HPDE6-E6E7 (cell line): ENCODE results near the gene UBAC1.
"Not testable (repeated sequence)": the region's sequence is repeated elsewhere in the genome, so short reads cannot be mapped to it uniquely, and the experiment has no call there.

Experiments used
- DNase-seq: peaks from one replicate; pipeline ENCODE4 v3.0.0; 2011; ENCODE audit warnings: missing footprints; ENCODE audit errors: extremely low spot score

Gene UBAC1

GRCh38 chr9:135978642-135979546, 17.7 kb upstream of the UBAC1 start:
- no peak for DNase-seq

DNA sequence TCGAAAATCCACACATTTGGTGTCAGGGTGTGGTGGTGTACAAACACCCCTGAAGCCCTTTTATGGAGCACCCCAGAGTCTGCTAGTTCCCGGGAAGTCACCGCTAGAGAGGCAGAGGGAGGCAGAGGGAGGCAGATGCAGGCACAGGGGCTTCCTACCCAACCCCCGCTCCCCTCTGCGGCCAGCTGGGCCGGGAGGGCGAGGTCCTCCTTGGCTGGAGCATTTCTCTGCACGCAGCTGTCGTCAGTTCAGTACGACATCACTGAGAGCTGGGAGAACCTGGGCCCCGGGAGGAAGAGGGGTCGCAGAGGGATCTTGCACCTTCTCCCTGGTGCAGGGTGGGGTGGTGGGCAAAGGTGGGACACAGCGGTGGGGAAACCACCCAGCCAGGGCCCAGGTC, 15.8 kb upstream of the UBAC1 start:
- no peak for DNase-seq

GRCh38 chr9:135976531-135976930, 15.4 kb upstream of the UBAC1 start:
- DNase-seq: no peak

- DNase-seq: no peak
Observed at GRCh38 chr9:135975834-135976233, 14.7 kb upstream of the UBAC1 start.

- no peak for DNase-seq
Observed at GRCh38 chr9:135974220-135974573, 13.0 kb upstream of the UBAC1 start.

DNA sequence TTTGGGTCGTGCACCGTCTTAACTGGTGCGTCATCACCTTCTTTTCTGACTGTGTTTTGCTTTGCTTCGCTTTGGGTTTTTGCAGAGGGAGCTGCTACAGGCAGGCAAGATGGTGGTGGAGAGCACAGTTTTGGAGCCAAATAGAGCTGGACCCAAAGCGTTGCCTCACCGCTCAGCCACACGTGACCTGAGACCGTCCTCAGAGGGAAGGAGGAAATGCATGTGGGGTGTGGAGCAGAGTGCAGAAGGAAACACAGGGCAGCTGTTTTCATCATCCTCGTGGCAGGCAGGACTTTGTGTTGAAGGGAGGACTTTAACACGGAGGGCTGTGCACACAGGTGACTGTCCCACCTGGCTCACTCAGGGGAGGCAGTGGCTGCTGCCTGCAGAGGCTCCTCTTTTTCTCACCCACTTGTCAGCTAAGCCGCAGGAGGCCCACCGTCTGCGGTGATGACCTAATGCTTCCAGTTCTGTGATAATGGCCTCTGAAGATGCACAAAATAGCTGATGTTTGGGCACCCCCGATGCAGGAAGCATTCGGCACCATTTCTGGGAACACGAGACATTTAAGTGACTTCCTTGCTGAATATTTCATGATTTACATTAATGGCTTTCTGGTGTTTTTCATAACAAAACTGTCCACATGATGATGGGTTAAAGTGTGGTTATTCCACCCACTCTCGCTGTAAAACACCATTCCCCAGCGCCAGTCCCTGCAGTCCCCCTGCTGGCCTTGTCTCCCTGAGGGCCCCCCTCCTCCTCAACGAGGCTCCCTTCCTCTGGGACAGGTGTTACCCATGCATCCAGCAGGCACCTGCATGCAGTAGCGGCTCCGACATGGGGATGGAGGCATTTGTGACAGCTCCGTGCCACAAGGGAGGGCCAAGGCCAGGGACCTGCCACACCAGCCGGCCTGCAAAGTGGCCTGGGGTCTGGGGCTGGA, 12.4 kb upstream of the UBAC1 start:
- no peak for DNase-seq

- peak; percentile 71 for DNase-seq
Observed at GRCh38 chr9:135971892-135972291, 10.7 kb upstream of the UBAC1 start.

- no peak for DNase-seq
Observed at GRCh38 chr9:135971111-135971766, 10.1 kb upstream of the UBAC1 start.

DNA sequence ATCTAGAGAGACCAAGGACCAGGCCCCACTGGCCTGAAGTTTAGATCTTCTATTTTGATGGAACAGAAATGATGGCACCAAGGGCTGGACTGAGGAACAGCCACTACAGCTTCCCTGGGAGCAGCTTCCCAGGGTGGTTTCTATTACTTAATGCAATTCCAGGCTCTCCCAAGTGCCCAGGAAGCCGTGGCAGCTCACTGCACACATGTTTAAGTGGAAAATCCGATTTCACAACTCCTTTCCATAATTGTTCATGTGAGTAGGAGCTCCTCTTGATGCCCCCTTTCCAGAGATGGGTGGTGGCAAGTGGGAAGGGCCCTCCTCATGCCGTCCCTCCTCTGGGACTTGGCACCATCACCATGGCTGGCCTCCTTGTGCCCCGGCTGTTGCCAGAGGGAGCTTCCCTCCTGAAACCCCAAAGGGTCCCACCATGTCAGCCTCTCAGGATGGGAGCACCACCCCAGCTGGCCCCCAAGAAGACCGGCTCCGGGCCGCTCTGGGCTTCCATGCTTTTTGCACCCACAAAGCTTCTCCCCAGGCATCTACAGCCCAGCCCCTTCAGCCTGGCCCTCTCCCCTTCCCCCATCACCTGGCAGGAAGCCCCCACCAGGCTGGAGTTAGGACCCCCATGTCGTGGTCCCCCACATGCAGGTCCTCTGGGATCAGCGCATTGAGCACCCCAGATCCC, 9.1 kb upstream of the UBAC1 start:
- no peak for DNase-seq

GRCh38 chr9:135969064-135969683, 8.0 kb upstream of the UBAC1 start:
- DNase-seq: no peak

DNA sequence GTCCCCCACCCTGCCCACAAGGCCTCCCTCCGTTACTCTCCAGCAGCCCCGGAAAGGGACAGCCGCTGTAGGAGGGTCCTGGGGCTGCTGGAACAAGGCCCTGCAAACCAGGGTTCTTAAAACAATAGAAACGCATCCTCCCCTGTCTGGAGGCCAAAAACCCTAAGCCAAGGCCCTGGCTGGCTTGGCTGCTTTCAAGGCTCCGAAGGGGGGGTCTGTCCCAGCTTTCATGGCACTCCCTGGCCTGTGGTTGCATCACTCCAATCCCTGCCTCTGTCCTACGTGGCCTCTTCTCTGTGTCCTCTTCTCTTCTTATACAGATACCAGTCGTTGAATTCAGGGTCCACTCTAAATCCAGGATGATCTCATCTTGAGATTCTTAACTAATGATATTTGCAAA, 7.4 kb upstream of the UBAC1 start:
- DNase-seq: no peak

- no peak for DNase-seq
Observed at GRCh38 chr9:135968083-135968476, 6.9 kb upstream of the UBAC1 start.

DNA sequence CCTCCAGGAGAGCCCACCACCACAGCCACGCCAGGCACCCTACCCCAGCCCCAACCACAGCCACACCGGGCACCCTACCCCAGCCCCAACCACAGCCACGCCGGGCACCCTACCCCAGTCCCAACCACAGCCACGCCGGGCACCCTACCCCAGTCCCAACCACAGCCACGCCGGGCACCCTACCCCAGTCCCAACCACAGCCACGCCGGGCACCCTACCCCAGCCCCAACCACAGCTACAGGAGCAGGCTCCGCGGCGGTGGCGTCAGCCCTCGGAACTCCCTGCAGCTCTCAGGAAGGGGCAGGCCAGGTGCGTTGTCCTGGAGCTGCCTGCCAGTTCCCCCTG, 5.7 kb upstream of the UBAC1 start:
- not testable (repeated sequence) for DNase-seq

- DNase-seq: no peak
Observed at GRCh38 chr9:135965124-135965756, 4.1 kb upstream of the UBAC1 start.

- DNase-seq: no peak
Observed at GRCh38 chr9:135963938-135964337, 2.8 kb upstream of the UBAC1 start.

DNA sequence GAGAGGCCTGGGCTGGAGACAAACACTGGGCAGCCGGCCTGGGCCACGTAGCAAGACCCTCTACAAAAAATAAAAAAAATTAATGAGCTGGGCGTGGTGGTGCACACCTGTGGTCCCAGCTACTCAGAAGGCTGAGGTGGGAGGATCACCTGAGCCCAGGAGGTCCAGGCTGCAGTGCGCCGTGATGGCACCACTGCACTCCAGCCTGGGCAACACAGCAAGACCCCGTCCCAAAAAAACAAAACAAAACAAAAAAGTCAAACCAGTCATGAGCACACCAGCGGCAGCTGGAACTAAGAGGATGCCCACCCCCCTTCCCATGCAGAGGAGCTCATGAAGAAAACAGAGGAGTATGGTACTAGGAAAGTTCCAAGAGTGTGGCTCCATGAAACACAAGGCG, 2.2 kb upstream of the UBAC1 start:
- DNase-seq: no peak

GRCh38 chr9:135962696-135963307, 1.6 kb upstream of the UBAC1 start:
- no peak for DNase-seq

DNA sequence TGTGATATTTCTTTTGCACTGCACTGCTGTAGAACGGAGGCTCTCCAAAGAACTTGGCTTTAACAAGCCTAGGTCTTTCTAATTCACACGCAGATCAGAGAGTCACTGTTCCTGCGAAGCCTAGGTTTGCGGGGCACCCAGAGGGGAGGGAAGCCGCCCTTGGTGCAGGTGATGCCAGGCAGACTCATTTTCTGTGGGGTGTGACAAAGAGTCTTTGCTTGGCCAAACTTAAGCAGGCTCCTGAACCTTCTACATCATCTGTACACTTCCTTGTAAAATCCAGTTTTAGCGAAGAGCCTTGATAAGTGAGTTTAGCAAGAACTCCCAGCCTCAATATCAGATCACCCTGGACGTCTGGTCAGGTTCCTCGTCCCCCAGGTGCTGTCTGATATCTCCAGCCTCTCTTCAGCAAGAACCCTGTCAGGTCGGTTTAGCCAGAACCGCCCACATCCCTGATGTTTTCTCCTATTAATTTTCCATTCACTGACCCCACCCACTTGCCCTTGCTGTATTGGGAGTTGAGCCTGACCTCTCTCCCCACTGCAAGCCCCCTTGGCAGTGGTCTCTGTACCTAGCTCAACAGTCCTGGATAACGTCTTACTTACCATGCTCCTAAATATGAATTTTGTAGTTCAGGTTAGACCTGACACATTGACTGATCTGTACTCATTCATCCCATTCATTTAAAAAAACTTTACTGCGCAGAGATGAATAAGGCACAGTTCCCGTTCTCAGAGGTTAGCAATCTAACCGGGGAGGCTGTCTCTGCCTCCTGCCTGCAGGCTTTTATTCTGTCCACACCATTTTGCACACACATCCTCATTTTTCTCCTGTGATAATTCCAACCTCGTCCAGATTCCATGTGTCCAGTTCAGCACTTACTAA, 880 bp upstream of the UBAC1 start:
- DNase-seq: no peak
